Measurements from ENCODE around the gene FGF11. TPM values are rescaled to one million over a fixed set of nuclear protein-coding genes. Genes with fewer than 3 reads are reported as not detected.

FGF11 gene
- total and polyA plus RNA-seq, 2 donors (not counting 3 experiments of a cell fraction or from before 2014, with no cell fraction given) = 0.70 TPM; not detected in 1

DNA sequence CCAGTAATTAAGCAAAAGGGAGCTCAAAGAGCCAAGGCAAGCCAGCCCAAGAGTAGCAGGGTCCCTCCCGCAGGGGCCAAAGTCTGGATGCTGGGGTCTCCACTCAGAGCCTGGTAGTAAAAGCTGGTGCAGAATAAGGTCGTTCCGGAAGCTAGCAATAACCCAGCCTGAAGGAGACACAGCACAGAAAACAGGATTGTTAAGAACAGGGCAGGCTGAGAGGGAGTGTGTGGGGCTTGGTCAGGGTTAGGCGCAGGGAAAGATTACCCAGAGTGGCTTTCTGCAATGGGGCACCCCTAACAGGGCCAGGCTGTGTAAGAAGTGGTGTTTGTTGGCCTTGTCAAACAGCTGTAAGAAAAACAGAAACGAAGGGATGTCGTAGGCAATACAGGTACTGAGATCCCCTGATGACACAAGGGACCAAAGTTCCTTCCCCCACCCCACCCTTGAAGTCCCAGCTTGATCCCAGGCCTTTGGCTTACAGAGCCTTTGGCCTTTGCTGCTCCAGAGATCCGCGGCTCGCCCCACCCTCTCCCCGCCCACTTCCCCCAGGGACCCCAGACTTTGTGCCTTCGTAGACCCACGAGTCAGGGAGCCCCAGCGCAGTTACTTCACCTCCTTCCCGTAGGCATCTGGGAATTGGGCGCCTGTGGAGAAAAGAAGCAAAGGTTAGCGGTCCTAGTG is 36.1 kb upstream of the FGF11 start:
- dilution Hi-C loops (cut with MboI; ENCODE audit: extremely low pct_ligation_motif_present, low sequenced_read_pairs) (no loop called here), intact Hi-C loops (cut with micrococcal nuclease) (no loop called here)
- Histone ChIP-seq H3K4me2 (ENCODE audit: insufficient read depth, low read length) (peak overlapping the region; percentile 50), H3K4me3 (replicated peaks in 1 of 3; ENCODE audit: insufficient read depth in 1 of 3, low read depth in 1 of 3, low read length in 3 of 3) (peak overlapping the region; percentile 43 to 61 (median 52)), H3K27ac (ENCODE audit: insufficient read depth, low read depth, low read length) (no peak overlapping the region), H3K36me3 (ENCODE audit: control insufficient read depth in 2 of 2, extremely low read depth in 1 of 2, insufficient read depth in 2 of 2, low read length in 2 of 2) (no peaks in the 10 kb centered on the region), H3K4me1 (ENCODE audit: control insufficient read depth, extremely low read depth, insufficient read depth, low read length) (peaks cover 12% of the 10 kb centered on the region), H4K20me1 (replicated peaks; ENCODE audit: control insufficient read depth, extremely low read depth, insufficient read depth, low read length) (no peaks in the 10 kb centered on the region), H3K27me3 (ENCODE audit: control insufficient read depth in 2 of 2, insufficient read depth in 2 of 2, low read length in 2 of 2) (no peaks in the 10 kb centered on the region), H3K9me3 (replicated peaks; ENCODE audit: control insufficient read depth, insufficient read depth, low read length) (no peaks in the 10 kb centered on the region), H3K79me2 (ENCODE audit: control insufficient read depth, insufficient read depth, low read length) (peaks cover 4% of the 10 kb centered on the region), H2AFZ (ENCODE audit: low read depth, low read length) (peak overlapping the region; percentile 68), H3K9me1 (replicated peaks; ENCODE audit: control insufficient read depth, extremely low read depth, insufficient read depth, low read length) (no peaks in the 10 kb centered on the region), H3K9ac (replicated peaks; ENCODE audit: extremely low read depth, insufficient read depth, low read length) (peak overlapping the region; percentile 30)
- ChIA-PET CTCF (interaction anchor here (0.6 to 2.9 kb wide), 7 partner anchors 9 to 111 kb away, joined by 3 to 40 read pairs (median 5); partner anchors contain the start of genes PLSCR3, TMEM102, TMEM95 and TNK1), POLR2A (interaction anchor here (0.5 to 1.6 kb wide), 8 partner anchors 9 to 283 kb away, joined by 3 to 11 read pairs (median 6); partner anchors contain the start of genes PLSCR3 and TMEM102)
- FAIRE-seq (peak; percentile 69), DNase-seq (ENCODE audit: low read depth, low spot score) (no peak)
- TSS peak; percentile 64 for BruUV-seq (replicated peaks)
- TF ChIP-seq JUN (IDR thresholded peaks at IDR 0.05; ENCODE audit: borderline replicate concordance, insufficient read depth, insufficient read length, low read depth) (no peak), EZH2 (IDR thresholded peaks at IDR 0.05; ENCODE audit: borderline replicate concordance, low read depth, low read length, severe bottlenecking) (no peak), POLR2A (IDR thresholded peaks at IDR 0.05; ENCODE audit: low read depth, low read length) (no peak), FOS (IDR thresholded peaks at IDR 0.05; ENCODE audit: borderline replicate concordance, insufficient read depth, low read length) (no peak), MYC (IDR thresholded peaks at IDR 0.05; ENCODE audit: low read depth, low read length) (no peak), POLR2AphosphoS5 (IDR thresholded peaks at IDR 0.05; ENCODE audit: insufficient read depth, low read depth, low read length) (no peak)
- TF ChIP-seq, protein P1, sequence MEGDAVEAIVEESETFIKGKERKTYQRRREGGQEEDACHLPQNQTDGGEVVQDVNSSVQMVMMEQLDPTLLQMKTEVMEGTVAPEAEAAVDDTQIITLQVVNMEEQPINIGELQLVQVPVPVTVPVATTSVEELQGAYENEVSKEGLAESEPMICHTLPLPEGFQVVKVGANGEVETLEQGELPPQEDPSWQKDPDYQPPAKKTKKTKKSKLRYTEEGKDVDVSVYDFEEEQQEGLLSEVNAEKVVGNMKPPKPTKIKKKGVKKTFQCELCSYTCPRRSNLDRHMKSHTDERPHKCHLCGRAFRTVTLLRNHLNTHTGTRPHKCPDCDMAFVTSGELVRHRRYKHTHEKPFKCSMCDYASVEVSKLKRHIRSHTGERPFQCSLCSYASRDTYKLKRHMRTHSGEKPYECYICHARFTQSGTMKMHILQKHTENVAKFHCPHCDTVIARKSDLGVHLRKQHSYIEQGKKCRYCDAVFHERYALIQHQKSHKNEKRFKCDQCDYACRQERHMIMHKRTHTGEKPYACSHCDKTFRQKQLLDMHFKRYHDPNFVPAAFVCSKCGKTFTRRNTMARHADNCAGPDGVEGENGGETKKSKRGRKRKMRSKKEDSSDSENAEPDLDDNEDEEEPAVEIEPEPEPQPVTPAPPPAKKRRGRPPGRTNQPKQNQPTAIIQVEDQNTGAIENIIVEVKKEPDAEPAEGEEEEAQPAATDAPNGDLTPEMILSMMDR (IDR thresholded peaks at IDR 0.05; ENCODE audit: extremely low read depth in 1 of 2, insufficient read depth in 1 of 2, low read depth in 1 of 2, low read length in 2 of 2) = no peak
- TF ChIP-seq, protein P2, sequence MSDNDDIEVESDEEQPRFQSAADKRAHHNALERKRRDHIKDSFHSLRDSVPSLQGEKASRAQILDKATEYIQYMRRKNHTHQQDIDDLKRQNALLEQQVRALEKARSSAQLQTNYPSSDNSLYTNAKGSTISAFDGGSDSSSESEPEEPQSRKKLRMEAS (IDR thresholded peaks at IDR 0.05; ENCODE audit: insufficient read depth, insufficient read length) = no peak
